Activated CD4-positive, CD25-positive, alpha-beta regulatory T cell treated with anti-CD3 and anti-CD28 coated beads, Interleukin-2, amount 50 U/mL, for 72 hours (primary cell): ENCODE results near the gene CAPRIN1.

ENCODE experiments used
- DNase-seq: peaks from one replicate; pipeline ENCODE4 v3.0.0; 2021

Gene CAPRIN1

DNA sequence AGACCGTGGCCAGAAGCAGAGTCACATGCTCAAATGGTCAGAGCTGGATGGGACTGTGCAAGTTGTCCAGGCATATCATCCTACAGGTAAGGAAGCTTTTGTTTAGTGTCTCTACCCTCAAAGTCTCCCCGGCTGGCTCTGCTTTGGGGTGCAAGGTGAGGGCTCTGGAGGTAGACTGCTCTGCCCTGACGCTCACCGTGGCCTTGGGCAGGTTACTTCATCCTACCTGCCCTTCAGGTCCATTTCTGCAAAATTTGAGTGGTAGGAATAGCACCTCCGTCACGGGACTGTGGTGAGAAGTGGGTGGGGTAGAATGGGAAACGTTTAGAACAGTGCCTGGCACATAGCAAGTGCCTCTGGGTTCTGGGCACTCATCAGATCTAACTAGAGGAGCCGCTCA, 96.0 kb downstream of the CAPRIN1 start:
- no peak for DNase-seq

DNA sequence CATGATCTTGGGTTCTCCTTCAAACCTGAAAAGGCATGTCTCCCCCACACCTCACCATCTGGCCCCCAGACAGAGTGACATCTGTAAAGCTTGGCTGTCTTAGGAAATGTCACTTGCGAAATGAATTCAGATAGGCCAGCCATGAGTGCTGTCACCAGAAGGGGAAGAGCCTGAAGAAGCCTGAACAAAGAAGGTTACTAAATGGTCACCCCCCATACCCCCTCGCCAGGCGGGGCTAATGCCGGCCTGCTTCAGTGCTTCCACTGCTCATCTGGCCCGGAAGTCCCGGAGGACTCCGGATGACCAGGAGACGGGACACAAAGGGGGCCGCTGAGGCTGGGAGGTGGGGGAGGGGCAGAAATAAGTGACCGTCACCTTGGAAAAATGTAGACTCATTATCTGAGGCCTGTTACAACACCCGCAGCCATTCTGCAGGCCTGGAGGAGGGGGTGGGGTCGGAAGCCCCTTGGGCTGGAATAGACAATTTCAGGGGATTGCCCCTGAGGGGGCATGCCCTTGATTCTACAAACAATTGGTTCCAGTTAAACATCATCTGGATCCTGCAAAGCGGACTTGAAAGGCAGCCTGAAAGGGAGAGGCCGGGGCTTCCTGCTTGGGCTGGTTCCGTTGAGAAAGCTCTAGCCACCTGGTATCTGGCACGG, 97.1 kb downstream of the CAPRIN1 start:
- DNase-seq = no peak

DNA sequence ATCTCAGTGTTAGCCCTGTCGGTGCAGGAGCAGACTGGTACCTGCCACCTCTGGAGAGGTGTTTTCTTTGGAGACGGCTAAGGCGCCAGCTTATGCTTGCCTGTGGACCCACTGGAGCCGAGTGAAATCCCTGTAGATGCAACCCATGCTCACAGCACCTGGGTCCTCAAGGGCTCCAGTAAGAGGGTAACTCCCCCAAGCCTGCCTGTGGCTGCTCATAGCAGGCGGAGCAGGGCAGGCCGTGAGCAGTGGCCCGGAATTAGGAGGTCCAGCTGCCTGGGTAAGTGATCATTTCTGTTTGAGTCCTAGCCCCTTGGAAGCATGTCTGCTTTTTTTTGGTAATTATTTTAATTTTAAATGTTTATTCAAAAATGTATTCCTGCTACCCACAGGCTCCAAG, 97.7 kb downstream of the CAPRIN1 start:
- DNase-seq = no peak

DNA sequence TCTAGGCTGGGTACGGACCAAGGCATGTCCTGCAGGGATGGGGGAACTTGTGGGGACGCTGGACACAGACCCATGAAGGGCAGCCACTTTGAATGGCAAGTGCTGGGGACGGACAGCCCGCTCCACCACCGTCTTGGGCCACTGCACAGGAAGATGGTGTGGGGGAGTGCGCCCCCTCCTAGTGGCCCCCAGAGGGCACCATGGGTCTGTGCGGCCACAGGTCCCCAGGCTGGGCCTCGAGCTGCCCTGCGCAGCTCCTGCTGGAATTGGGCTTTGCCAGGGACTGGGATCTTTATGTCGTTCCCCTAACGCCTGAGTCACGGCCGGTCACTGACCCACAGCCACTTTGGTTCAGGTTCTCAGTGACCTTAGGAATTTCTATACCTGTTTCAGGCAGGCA, 98.3 kb downstream of the CAPRIN1 start:
- no peak for DNase-seq

DNA sequence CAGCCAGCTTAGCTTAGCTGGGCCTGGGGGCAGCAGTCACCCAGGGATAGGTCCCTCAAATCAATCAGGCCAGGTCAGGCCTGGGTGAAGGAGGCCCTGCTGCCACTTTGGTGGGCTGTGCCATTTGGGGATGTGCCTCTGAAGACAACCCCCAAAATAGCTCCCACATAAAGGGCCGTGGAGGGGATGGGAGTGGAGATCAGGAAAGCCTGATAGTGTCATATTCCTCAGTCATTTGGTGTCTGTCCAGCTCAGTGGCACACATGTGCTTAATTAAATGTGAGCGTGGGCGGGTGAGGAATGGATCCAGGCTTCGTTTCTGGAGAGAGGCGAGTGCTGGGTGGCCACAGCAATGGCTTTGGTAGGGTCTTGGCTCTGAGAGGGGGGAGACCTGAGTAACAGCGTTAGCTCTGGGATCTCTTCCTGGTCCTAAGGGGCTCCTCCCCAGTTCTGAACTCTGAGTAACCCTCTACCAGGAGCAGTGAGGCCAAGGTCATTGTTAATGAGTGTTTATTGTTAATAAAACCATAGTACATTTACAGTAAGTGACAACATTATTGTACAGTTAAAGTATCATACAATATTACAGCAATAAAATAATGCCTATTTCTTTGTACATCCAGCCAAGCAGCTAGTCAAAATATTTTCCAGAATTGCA, 99.1 kb downstream of the CAPRIN1 start:
- no peak for DNase-seq
